ENCODE data around the gene LRBA. TPM values are rescaled to one million over a fixed set of nuclear protein-coding genes. Genes with fewer than 3 reads are reported as not detected.

LRBA gene
- total RNA-seq, 1 experiment from 2014 or later, result 55.3 TPM

GRCh38 chr4:150577796-150578195, 437.3 kb downstream of the LRBA start:
- no peak overlapping the region for H2BK15ac ChIP-seq (ENCODE audit: low read depth, low read length)
- H3K27me3 Mint-ChIP-seq (ENCODE audit: low read depth), result peaks cover 44% of the 10 kb centered on the region
- H3K4me3 Mint-ChIP-seq, result no peak overlapping the region
- peaks cover 31 to 39% of the 10 kb centered on the region in 2 experiments for H3K4me1 Mint-ChIP-seq
- peaks cover 0 to 3% of the 10 kb centered on the region in 2 experiments; a peak in 1 of 5 replicates for H3K9me3 Mint-ChIP-seq
- no peak overlapping the region for H3K56ac ChIP-seq (ENCODE audit: insufficient read length, low read depth, low read length)
- H3K4ac ChIP-seq (ENCODE audit: low read depth, low read length), result no peak overlapping the region
- DNase-seq, result no peak
- 0 out of 2 replicates have a peak, but pooled peaks cover 2% of the 10 kb centered on the region for H3K4me1 ChIP-seq (ENCODE audit: insufficient read depth, low read length)
- no peaks in the 10 kb centered on the region for H3K9me3 ChIP-seq (ENCODE audit: control insufficient read depth, low read depth, low read length)
- H3K27me3 ChIP-seq (ENCODE audit: insufficient read depth, low read length), result peaks cover 21% of the 10 kb centered on the region; the same call in 1 of the 2 replicates
- H4K5ac ChIP-seq (ENCODE audit: insufficient read length, low read depth, low read length), result no peak overlapping the region
- H4K91ac ChIP-seq (ENCODE audit: insufficient read length, low read depth, low read length), result no peak overlapping the region
- H3K23me2 ChIP-seq (ENCODE audit: insufficient read length, low read depth, low read length, poor library complexity, severe bottlenecking), result peaks cover 22% of the 10 kb centered on the region
- no peak overlapping the region for H3K14ac ChIP-seq (ENCODE audit: insufficient read depth, low read length)
- H3K4me2 ChIP-seq (ENCODE audit: insufficient read depth, insufficient read length, low read length), result no peak overlapping the region
- no peak overlapping the region for H2BK120ac ChIP-seq (ENCODE audit: low read depth, low read length, poor library complexity, severe bottlenecking)
- H3K79me2 ChIP-seq (ENCODE audit: insufficient read depth, low read length), result no peaks in the 10 kb centered on the region
- no CpG with 5 or more reads among the region's 1 CpG for WGBS (ENCODE audit: extremely low coverage, insufficient read length, low lambda C conversion rate)
- no peak overlapping the region for H2AK5ac ChIP-seq (ENCODE audit: insufficient read length, low read length)
- no peak overlapping the region for H3K23ac ChIP-seq (ENCODE audit: insufficient read length, low read depth, low read length)
- H3K27ac ChIP-seq (ENCODE audit: insufficient read length, low read depth, low read length), result no peak overlapping the region
- H3K27ac Mint-ChIP-seq, result no peak overlapping the region
- H3K79me1 ChIP-seq (ENCODE audit: insufficient read depth, low read depth, low read length, poor library complexity, severe bottlenecking), result no peaks in the 10 kb centered on the region
- no peak overlapping the region for H3K9ac ChIP-seq (ENCODE audit: extremely low read depth, insufficient read length, low read length)
- no peak overlapping the region for H2BK12ac ChIP-seq (ENCODE audit: insufficient read length, low read depth, low read length)
- H2AFZ ChIP-seq (ENCODE audit: low read length), result no peak overlapping the region
- H3K18ac ChIP-seq (ENCODE audit: insufficient read length, low read depth, low read length), result no peak overlapping the region
- H2BK20ac ChIP-seq (ENCODE audit: low read depth, low read length, poor library complexity, severe bottlenecking), result no peak overlapping the region
- no peaks in the 10 kb centered on the region for H3K36me3 Mint-ChIP-seq (ENCODE audit: insufficient read depth in 1 of 3, low read depth in 3 of 3)
- H3T11ph ChIP-seq (ENCODE audit: low read length), result no peak overlapping the region
- H4K20me1 ChIP-seq (ENCODE audit: control insufficient read depth, insufficient read depth, insufficient read length), result no peaks in the 10 kb centered on the region
- TF ChIP-seq, protein P1, sequence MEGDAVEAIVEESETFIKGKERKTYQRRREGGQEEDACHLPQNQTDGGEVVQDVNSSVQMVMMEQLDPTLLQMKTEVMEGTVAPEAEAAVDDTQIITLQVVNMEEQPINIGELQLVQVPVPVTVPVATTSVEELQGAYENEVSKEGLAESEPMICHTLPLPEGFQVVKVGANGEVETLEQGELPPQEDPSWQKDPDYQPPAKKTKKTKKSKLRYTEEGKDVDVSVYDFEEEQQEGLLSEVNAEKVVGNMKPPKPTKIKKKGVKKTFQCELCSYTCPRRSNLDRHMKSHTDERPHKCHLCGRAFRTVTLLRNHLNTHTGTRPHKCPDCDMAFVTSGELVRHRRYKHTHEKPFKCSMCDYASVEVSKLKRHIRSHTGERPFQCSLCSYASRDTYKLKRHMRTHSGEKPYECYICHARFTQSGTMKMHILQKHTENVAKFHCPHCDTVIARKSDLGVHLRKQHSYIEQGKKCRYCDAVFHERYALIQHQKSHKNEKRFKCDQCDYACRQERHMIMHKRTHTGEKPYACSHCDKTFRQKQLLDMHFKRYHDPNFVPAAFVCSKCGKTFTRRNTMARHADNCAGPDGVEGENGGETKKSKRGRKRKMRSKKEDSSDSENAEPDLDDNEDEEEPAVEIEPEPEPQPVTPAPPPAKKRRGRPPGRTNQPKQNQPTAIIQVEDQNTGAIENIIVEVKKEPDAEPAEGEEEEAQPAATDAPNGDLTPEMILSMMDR (conservative IDR thresholded peaks at IDR 0.05), result no peak
- no peak overlapping the region for H2BK5ac ChIP-seq (ENCODE audit: insufficient read length, low read length)
- no peak overlapping the region for H4K8ac ChIP-seq (replicated peaks; ENCODE audit: insufficient read length, low read depth, low read length)
